Spleen (tissue), 7 donors: ENCODE measurements around the gene PPP1R13B.

Experiments used
- POLR2A ChIP-seq, 3 donors: fragments of 450-650 bp; IDR thresholded peaks; one replicate each; pipeline ENCODE4 v1.5.1; 2017; ENCODE audit warnings: antibody characterized with exemption in 3 of 3, mild to moderate bottlenecking in 1 of 3
- TF ChIP-seq, protein P1 (sequence below), 11 experiments: fragments of 200-600 bp in 7 of 11; fragments of 450-650 bp in 4 of 11; sonication (generic) in 4 of 11; IDR thresholded peaks in 8 of 11; conservative IDR thresholded peaks in 3 of 11; 1 replicate in 7 of 11; 2 replicates in 4 of 11; pipeline versions ENCODE4 v1.4.0 to v1.8.0; 2016 to 2021; ENCODE audit warnings: antibody characterized with exemption in 11 of 11, inconsistent platforms in 4 of 11, mild to moderate bottlenecking in 1 of 11
- donor health status: DM: no; HTN: no; CAD: no; lungs with moderate emphysema.
- donor health status: DM: no; HTN: no; CAD: no.
- donor health status: DM: no; HTN: no; CAD: no.

DNA sequence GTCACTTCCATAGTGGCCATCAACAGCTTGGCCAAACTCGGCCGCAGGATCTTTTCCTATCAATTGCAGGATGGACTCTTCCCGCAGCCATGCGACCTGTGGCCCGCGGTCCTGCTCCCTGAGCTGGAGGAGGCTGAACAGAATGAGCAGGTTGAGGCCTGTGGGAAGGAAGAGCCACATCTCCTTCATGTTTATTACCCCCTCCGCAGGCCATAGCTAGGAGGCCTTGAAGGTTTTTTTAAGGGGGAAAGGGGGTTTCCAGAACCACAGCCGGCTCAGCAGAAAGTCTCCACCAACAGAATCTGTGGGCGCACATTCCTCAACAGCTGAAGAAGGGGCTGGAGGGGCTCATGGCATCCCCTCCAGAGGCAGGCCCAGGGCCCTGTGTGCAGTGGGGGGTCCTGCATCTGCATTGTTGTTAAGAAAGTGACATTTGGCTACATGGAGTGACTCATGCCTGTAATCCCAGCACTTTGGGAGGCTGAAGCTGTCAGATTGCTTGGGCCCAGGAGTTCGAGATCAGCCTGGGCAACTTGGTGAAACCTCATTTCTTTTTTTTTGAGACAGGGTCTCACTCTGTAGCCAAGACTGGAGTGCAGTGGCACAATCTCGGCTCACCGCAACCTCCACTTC is 25.2 kb upstream of the PPP1R13B start:
- no peak for TF ChIP-seq POLR2A (IDR thresholded peaks at IDR 0.05)
- TF ChIP-seq, protein P1, sequence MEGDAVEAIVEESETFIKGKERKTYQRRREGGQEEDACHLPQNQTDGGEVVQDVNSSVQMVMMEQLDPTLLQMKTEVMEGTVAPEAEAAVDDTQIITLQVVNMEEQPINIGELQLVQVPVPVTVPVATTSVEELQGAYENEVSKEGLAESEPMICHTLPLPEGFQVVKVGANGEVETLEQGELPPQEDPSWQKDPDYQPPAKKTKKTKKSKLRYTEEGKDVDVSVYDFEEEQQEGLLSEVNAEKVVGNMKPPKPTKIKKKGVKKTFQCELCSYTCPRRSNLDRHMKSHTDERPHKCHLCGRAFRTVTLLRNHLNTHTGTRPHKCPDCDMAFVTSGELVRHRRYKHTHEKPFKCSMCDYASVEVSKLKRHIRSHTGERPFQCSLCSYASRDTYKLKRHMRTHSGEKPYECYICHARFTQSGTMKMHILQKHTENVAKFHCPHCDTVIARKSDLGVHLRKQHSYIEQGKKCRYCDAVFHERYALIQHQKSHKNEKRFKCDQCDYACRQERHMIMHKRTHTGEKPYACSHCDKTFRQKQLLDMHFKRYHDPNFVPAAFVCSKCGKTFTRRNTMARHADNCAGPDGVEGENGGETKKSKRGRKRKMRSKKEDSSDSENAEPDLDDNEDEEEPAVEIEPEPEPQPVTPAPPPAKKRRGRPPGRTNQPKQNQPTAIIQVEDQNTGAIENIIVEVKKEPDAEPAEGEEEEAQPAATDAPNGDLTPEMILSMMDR (IDR thresholded peaks at IDR 0.05 in 8 of 11, conservative IDR thresholded peaks at IDR 0.05 in 3 of 11), result no peak
